Heart right ventricle (tissue), 16 donors: ENCODE measurements around the gene KCNA5. TPM values are rescaled to one million over a fixed set of nuclear protein-coding genes. Genes with fewer than 3 reads are reported as not detected.

Experiments used
- ATAC-seq, 8 donors: fragments of 200-7000 bp; cut with Tn5 transposase; one replicate each; pipeline ENCODE4 v1.9.1; 2020; ENCODE audit warnings: mild to moderate bottlenecking in 8 of 8, moderate library complexity in 8 of 8, moderate number of reproducible peaks in 1 of 8
- DNase-seq, 2 donors: peaks; one replicate each; pipeline ENCODE4 v3.0.0-alpha.2; 2020
- H3K27ac ChIP-seq, 10 donors: fragments of 200-600 bp; sonication (generic) in 2 of 10; one replicate each; pipeline versions ENCODE4 v1.5.0 to v1.8.0; 2020 to 2022; ENCODE audit warnings: mild to moderate bottlenecking in 3 of 10
- H3K27me3 ChIP-seq, 7 donors: fragments of 200-600 bp; one replicate each; pipeline ENCODE4 v1.8.0; 2021 to 2022; ENCODE audit warnings: mild to moderate bottlenecking in 2 of 7
- H3K36me3 ChIP-seq, 9 donors: fragments of 200-600 bp; sonication (generic) in 1 of 9; one replicate each; pipeline versions ENCODE4 v1.5.0 to v1.8.0; 2020 to 2022; ENCODE audit warnings: mild to moderate bottlenecking in 2 of 9
- H3K4me1 ChIP-seq, 9 donors: fragments of 200-600 bp; sonication (generic) in 1 of 9; one replicate each; pipeline versions ENCODE4 v1.5.0 to v1.8.0; 2020 to 2022; ENCODE audit warnings: mild to moderate bottlenecking in 4 of 9
- H3K4me3 ChIP-seq, 10 donors: fragments of 200-600 bp; sonication (generic) in 2 of 10; one replicate each; pipeline versions ENCODE4 v1.5.0 to v1.8.0; 2020 to 2022; ENCODE audit warnings: mild to moderate bottlenecking in 7 of 10, moderate library complexity in 2 of 10
- H3K9me3 ChIP-seq, 11 donors: fragments of 200-600 bp in 10 of 11; sonication (generic) in 2 of 11; one replicate each; pipeline versions ENCODE4 v1.5.0 to v1.8.0; 2013 to 2022; ENCODE audit warnings: mild to moderate bottlenecking in 2 of 11, control low read depth in 1 of 11, moderate library complexity in 1 of 11
- CTCF ChIP-seq, 9 donors: fragments of 200-600 bp; sonication (generic) in 2 of 9; IDR thresholded peaks; one replicate each; pipeline versions ENCODE4 v1.5.0 to v1.8.0; 2021 to 2022; ENCODE audit warnings: antibody characterized with exemption in 9 of 9, mild to moderate bottlenecking in 5 of 9, moderate library complexity in 1 of 9
- WGBS, 2 donors: extraction: QIAGEN DNeasy Blood & Tissue Kit; methylation state at CpG; one replicate each; pipeline ENCODE4 v1.1.7; 2013; ENCODE audit warnings: inconsistent platforms in 1 of 2; 5-methylcytosine and 5-hydroxymethylcytosine counted together
- intact Hi-C, 10 donors: fragments of 100-400 bp; cut with DNase I; formaldehyde crosslinking; loops; one replicate each; pipeline versions ENCODE4 v1.11.1 to v1.14.2; 2022
- polyA plus RNA-seq, 2 donors: library from polyadenylated mRNA; stranded (reverse); fragments of 200-250 nt; gene quantifications; one replicate each; pipeline ENCODE4 v1.2.3, GENCODE V29; 2013
- total RNA-seq, 10 donors: library from RNA; stranded (reverse); fragmentation: NEBNext Ultra II Directional in 3 of 10; extraction: Animal tissue kit (Norgen Biotek cat#: 25700) in 3 of 10; gene quantifications; one replicate each; pipeline versions ENCODE4 v1.2.1 to v1.2.4, GENCODE V29; 2021 to 2023
- donor health status: Arrhythmogenic right ventricular cardiomyopathy.
- donor health status: ischemic (EF 13 %, LVEDD 7.1; RV severe dilation, severe dysfunction).
- donor health status: healthy with polysubstance abuse.
- donor health status: DM: no; HTN: yes; CAD: no.
- donor health status: DM: no; HTN: no; CAD: no.
- donor health status: ischemic (EF 25% LVEDD 6.9; RV normal size, moderate dysfunction).
- donor health status: ischemic (EF 25% LVEDD 5.7; RV mildly dilated, moderate dysfunction).
- donor health status: healthy.
- donor health status: DM: yes; HTN: yes; CAD: no.
- donor health status: Ischemic cardiomyopathy.
- donor health status: ischemic (EF 35%, LVEDD 5.7; RV mildly dilated, moderate dysfunction).
- donor health status: nonischemic (EF 11% LVEDD 7.7; RV severe dilation, severe dysfunction).
- donor health status: DM: yes; HTN: yes; CAD: no.
- donor health status: PGD.
- donor health status: ischemic (EF 29% LVEDD 5.4; RV normal size, mild dysfunction).
- donor health status: nonischemic (EF 23%, LVEDD 6.1; RV moderate dilation, normal function).

The KCNA5 gene
- total and polyA plus RNA-seq, 12 donors: 1.4 to 5.8 (median 2.8) TPM

DNA sequence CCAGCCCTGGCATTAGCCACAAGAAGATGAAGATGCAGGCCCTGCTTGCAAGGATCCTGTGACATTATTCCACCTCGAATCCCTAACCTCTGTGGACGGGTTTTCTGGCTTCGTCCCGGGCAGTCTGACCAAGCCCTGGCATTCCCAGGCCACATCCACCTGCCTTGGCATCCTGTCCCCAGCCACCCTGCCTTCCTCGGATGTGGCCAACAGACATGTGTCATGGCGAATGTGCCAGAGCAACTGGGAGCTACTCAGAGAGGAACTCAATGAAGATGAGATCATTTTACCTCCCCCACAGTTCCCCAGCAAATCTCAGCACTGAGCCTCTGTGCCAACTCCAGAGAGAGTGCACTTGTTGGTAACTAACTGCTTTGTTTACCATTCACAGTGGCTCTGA is 33.5 kb upstream of the KCNA5 start:
- Histone ChIP-seq H3K27ac (no peak overlapping the region), H3K4me1 (peaks cover 0 to 9% (median 0%) of the 10 kb centered on the region in 9 donors), H3K4me3 (no peak overlapping the region), H3K27me3 (peaks cover 0 to 3% (median 0%) of the 10 kb centered on the region in 7 donors), H3K9me3 (no peaks in the 10 kb centered on the region), H3K36me3 (no peaks in the 10 kb centered on the region)
- DNase-seq: no peak
- intact Hi-C loops: no loop called here
- no peak for ATAC-seq
- WGBS, 2 donors: 92% methylated on average over 6 of the region's 6 CpGs
- TF ChIP-seq CTCF (IDR thresholded peaks at IDR 0.05): no peak

DNA sequence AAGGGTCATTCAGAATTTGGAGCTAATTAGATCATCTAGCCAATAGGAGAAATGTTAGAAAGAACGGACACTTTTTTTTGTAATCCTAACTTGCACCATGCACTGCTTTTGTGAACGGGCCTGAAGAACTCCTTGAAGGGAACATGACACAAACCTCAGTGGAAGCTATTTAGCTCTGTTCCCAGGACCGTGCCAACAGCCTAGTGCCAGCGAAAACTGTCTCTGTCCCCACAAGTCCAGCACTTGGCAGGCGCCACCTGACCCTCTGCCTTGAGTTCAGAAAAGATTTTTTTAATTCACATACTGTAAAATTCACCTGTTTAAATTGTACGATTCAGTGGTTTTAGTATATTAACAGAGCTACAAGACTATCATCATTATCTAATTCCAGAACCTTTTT is 31.3 kb upstream of the KCNA5 start:
- no peak overlapping the region for H3K4me3 ChIP-seq
- ATAC-seq (peak in 7 of 8 donors; percentile 45 to 89 (median 68)), DNase-seq (peak; percentile 17 to 33)
- H3K27me3 ChIP-seq: no peaks in the 10 kb centered on the region
- no peak for TF ChIP-seq CTCF (IDR thresholded peaks at IDR 0.05)
- H3K36me3 ChIP-seq: no peaks in the 10 kb centered on the region
- 73 to 76% methylated on average over 6 of the region's 6 CpGs for WGBS, 2 donors
- no peaks in the 10 kb centered on the region for H3K9me3 ChIP-seq
- H3K4me1 ChIP-seq: peaks cover 0 to 9% (median 0%) of the 10 kb centered on the region in 9 donors
- no peak overlapping the region for H3K27ac ChIP-seq
- intact Hi-C loops: no loop called here

DNA sequence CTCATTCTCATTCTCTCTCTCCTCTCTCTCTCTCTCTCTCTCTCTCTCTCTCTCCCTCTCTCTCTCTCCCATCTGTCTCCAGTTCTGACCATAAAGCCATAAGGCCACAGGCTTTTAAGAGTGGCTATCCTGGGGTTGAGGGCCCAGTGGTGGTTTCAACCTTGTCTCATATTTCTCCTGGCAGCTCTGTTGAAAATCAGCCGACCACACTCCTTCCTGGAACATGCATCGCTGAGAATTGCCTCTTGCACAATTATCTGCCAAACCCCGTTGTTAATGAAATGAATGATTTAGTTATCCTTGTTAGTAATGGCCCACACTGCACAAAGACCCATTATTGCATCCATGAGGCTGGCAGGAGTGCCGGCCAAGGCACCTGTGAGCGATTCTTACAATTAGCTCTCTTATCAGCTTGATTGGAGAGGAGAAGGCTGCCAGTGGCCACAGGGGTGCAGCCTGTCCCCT is 30.4 kb upstream of the KCNA5 start:
- Histone ChIP-seq H3K27me3 (no peaks in the 10 kb centered on the region), H3K27ac (no peak overlapping the region), H3K4me1 (peaks cover 0 to 9% (median 0%) of the 10 kb centered on the region in 9 donors), H3K36me3 (no peaks in the 10 kb centered on the region), H3K4me3 (no peak overlapping the region), H3K9me3 (no peaks in the 10 kb centered on the region)
- no peak for TF ChIP-seq CTCF (IDR thresholded peaks at IDR 0.05)
- no peak for ATAC-seq
- intact Hi-C loops: no loop called here
- WGBS, 2 donors: 70 to 80% methylated on average over 5 of the region's 5 CpGs
- no peak for DNase-seq

DNA sequence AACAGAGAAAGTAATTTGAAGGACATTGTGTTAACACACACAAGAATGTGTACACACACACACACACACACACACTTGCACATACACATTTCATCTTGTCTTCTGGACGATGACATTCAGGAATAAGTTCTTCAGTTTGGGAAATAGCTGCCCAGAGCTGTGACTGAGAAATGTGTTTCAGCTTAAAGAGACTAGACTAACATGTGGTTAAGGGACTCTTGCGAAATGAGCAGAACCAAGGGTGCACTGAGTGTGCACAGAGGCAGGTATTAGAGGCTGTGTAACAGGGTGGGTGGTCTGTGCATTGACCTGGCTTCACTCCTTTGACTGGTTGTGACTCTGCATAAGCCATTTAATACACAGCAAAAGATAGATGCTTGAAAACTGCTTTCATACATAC is 29.4 kb upstream of the KCNA5 start:
- Histone ChIP-seq H3K4me3 (no peak overlapping the region), H3K4me1 (peaks cover 0 to 9% (median 0%) of the 10 kb centered on the region in 9 donors), H3K27ac (no peak overlapping the region), H3K9me3 (no peaks in the 10 kb centered on the region), H3K36me3 (no peaks in the 10 kb centered on the region), H3K27me3 (no peaks in the 10 kb centered on the region)
- 83 to 84% methylated on average over 2 of the region's 2 CpGs for WGBS, 2 donors
- ATAC-seq: no peak
- DNase-seq: no peak
- no peak for TF ChIP-seq CTCF (IDR thresholded peaks at IDR 0.05)
- intact Hi-C loops: no loop called here
